ENCODE results near the gene SWSAP1. TPM values are rescaled to one million over a fixed set of nuclear protein-coding genes. Genes with fewer than 3 reads are reported as not detected.

Gene SWSAP1
- total RNA-seq, 2 donors from 2014 or later: 2.2 to 2.8 TPM

GRCh38 chr19:11379857-11380350 is 5.4 kb downstream of the SWSAP1 start:
- peak overlapping the region; percentile 99 for H3K27ac Mint-ChIP-seq
- 88 to 96% methylated on average over 6 to 7 of the region's 7 CpGs for WGBS, 2 experiments (ENCODE audit: insufficient coverage in 1 of 2, insufficient read length in 1 of 2)
- TF ChIP-seq CTCF (conservative IDR thresholded peaks at IDR 0.05): no peak
- H3K9me3 Mint-ChIP-seq: no peaks in the 10 kb centered on the region
- Histone ChIP-seq H3K9ac (ENCODE audit: extremely low read depth, low read length, poor library complexity, severe bottlenecking) (no peak overlapping the region), H3K4me1 (ENCODE audit: control insufficient read depth, insufficient read depth, low read length) (peaks cover 4% of the 10 kb centered on the region), H3K4me3 (ENCODE audit: low read length) (no peak overlapping the region), H3K36me3 (ENCODE audit: control insufficient read depth, insufficient read depth, low read length) (peaks cover 20% of the 10 kb centered on the region), H3K27me3 (ENCODE audit: control insufficient read depth, insufficient read depth, low read length, poor library complexity, severe bottlenecking) (no peaks in the 10 kb centered on the region), H3K27ac (ENCODE audit: low read depth, low read length) (no peak overlapping the region), H3K9me3 (ENCODE audit: control insufficient read depth, low read length) (no peaks in the 10 kb centered on the region)
- peak overlapping the region; percentile 74 for H3K4me3 Mint-ChIP-seq
- no peak for DNase-seq
- no peaks in the 10 kb centered on the region for H3K27me3 Mint-ChIP-seq (ENCODE audit: insufficient read depth)
- H3K36me3 Mint-ChIP-seq (ENCODE audit: low read depth): peaks cover 26% of the 10 kb centered on the region
- peaks cover 5% of the 10 kb centered on the region for H3K4me1 Mint-ChIP-seq

GRCh38 chr19:11380653-11381537 is 6.4 kb downstream of the SWSAP1 start:
- Histone ChIP-seq H3K36me3 (ENCODE audit: control insufficient read depth, insufficient read depth, low read length) (peaks cover 20% of the 10 kb centered on the region), H3K27ac (ENCODE audit: low read depth, low read length) (peak overlapping the region; percentile 34), H3K4me3 (ENCODE audit: low read length) (peak overlapping the region; percentile 86), H3K4me1 (ENCODE audit: control insufficient read depth, insufficient read depth, low read length) (no peaks in the 10 kb centered on the region), H3K9ac (ENCODE audit: extremely low read depth, low read length, poor library complexity, severe bottlenecking) (peak overlapping the region; percentile 71), H3K9me3 (ENCODE audit: control insufficient read depth, low read length) (no peaks in the 10 kb centered on the region), H3K27me3 (ENCODE audit: control insufficient read depth, insufficient read depth, low read length, poor library complexity, severe bottlenecking) (no peaks in the 10 kb centered on the region)
- peak overlapping the region; percentile 99 for H3K27ac Mint-ChIP-seq
- H3K9me3 Mint-ChIP-seq: no peaks in the 10 kb centered on the region
- H3K4me3 Mint-ChIP-seq: peak overlapping the region; percentile 74
- H3K27me3 Mint-ChIP-seq (ENCODE audit: insufficient read depth): no peaks in the 10 kb centered on the region
- peaks cover 5% of the 10 kb centered on the region for H3K4me1 Mint-ChIP-seq
- peak; percentile 85 for TF ChIP-seq CTCF (conservative IDR thresholded peaks at IDR 0.05)
- DNase-seq: peak; percentile 99
- WGBS, 2 experiments (ENCODE audit: insufficient coverage in 1 of 2, insufficient read length in 1 of 2): 3 to 7% methylated on average over 25 to 54 of the region's 54 CpGs
- H3K36me3 Mint-ChIP-seq (ENCODE audit: low read depth): peaks cover 24% of the 10 kb centered on the region

GRCh38 chr19:11382898-11383705 is 8.6 kb downstream of the SWSAP1 start:
- Histone ChIP-seq H3K4me1 (ENCODE audit: control insufficient read depth, insufficient read depth, low read length) (no peaks in the 10 kb centered on the region), H3K27ac (ENCODE audit: low read depth, low read length) (no peak overlapping the region), H3K9ac (ENCODE audit: extremely low read depth, low read length, poor library complexity, severe bottlenecking) (peak overlapping the region; percentile 41), H3K9me3 (ENCODE audit: control insufficient read depth, low read length) (no peaks in the 10 kb centered on the region), H3K36me3 (ENCODE audit: control insufficient read depth, insufficient read depth, low read length) (peaks cover 12% of the 10 kb centered on the region), H3K4me3 (ENCODE audit: low read length) (peak overlapping the region; percentile 83), H3K27me3 (ENCODE audit: control insufficient read depth, insufficient read depth, low read length, poor library complexity, severe bottlenecking) (no peaks in the 10 kb centered on the region)
- DNase-seq: peak; percentile 94
- peak overlapping the region; percentile 74 for H3K4me3 Mint-ChIP-seq
- 0 to 2% methylated on average over 11 to 65 of the region's 65 CpGs for WGBS, 2 experiments (ENCODE audit: insufficient coverage in 1 of 2, insufficient read length in 1 of 2)
- peaks cover 5% of the 10 kb centered on the region for H3K4me1 Mint-ChIP-seq
- TF ChIP-seq CTCF (conservative IDR thresholded peaks at IDR 0.05): peak; percentile 93
- peak overlapping the region; percentile 81 for H3K27ac Mint-ChIP-seq
- H3K36me3 Mint-ChIP-seq (ENCODE audit: low read depth): peaks cover 13% of the 10 kb centered on the region
- no peaks in the 10 kb centered on the region for H3K27me3 Mint-ChIP-seq (ENCODE audit: insufficient read depth)
- no peaks in the 10 kb centered on the region for H3K9me3 Mint-ChIP-seq
